SW480 (cell line): ENCODE measurements around the gene YJEFN3.

Experiments used
- DNase-seq: peaks from one replicate; pipeline ENCODE4 v3.0.0-alpha.2; 2016; ENCODE audit warnings: low spot score

The YJEFN3 gene

DNA sequence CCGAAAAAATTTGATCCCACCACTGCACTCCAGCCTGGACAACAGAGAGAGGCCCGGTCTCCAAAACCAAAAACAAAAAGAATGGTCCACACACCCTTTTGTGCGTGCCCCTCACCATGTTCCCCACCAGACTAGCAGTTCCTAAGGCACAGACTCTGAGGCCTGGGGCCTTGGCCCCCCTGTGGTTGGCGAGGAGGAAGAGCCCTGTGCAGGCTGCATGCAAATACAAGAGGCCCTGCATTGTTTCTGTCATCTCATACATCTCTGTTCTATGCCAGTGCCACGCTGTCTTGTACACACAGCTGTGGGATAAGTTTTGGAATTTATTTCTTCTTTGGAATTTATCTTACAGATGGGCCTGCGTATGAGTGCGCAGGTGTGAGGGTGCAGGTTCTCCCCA is 4.7 kb upstream of the YJEFN3 start:
- DNase-seq, result no peak

DNA sequence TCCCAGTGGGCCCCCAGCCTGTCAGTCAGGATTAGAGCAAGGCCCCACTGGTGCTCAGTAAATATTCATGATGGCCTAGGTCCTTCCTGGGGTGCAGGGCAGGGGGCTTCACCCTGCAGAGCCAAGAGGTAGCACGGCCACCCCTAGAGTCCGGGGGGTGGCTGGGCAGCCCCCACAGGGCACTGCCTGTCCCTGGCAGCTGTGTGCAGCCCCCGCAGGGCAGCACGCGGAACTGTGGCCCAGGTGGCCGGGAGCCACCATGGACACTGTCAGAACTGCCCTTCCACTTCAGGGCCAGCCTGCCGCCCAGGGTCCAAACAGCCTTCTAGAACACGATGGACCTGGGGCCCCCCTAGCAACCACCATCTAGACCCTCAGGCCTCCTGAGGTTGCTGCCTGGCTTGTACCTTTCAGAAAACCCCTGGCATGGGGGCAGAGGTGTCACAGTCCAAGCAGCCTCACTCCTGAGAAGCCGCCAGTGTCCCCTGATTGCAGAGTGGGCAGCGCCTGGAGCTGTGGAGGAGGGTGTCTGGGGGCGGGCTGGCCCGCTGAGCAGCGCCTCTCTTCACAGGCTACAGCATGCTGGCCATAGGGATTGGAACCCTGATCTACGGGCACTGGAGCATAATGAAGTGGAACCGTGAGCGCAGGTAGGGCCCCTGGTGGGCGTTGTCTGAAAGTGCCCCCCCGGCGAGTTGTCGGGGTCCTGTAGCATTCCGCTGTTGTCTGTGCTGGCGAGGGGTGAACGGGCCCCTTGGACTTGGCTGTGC is 2.9 kb upstream of the YJEFN3 start:
- DNase-seq, result no peak

DNA sequence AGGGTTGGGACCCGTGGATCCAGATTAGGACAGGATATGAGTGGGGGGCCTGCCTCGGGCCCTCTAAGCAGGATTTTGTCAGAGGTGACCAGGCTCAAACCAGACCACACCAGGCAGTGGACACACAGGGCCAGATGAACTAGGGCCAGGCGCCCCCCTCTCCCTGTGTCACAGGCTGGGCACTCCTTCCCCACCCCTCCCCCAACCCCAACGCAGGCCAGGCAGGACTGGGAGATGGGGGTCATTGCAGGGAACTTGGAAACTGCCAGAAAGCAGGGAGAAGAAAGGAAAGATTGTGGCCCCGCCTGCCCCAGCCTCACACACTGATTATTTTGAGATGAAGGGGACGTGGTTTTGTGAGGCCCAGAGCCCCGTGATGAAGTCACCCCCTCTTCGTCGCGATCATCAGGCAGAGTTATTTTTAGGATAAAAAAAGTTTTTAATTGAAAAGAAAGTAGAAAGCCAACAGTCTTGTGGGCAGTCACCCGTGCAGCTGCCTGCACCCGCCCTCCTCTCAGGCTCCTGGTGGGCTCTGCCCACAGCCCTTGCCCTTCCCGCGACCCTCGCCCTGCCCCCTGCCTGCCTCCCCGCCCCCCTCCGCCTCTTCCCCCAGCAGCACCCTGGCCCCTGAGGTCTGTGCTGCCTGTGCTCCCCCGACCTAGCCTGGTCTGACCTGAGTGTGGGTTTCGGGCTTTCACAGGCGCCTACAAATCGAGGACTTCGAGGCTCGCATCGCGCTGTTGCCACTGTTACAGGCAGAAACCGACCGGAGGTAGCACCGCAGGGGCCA is 1.9 kb upstream of the YJEFN3 start:
- no peak for DNase-seq

DNA sequence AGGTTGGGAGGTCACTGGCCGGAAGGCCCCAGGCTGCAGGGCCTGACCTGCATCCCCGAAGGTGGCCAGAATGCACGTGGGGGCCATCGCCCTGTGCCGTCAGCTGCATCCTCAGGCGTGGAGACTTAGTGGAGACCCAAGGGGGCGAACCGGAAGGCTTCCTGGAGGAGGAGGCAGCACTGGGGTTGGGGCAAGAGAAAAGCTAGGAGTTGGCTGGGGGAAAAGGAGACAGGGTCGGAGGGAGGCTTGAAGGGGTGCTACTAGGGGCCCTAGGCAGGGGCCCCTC is 1.4 kb upstream of the YJEFN3 start:
- DNase-seq, result no peak

DNA sequence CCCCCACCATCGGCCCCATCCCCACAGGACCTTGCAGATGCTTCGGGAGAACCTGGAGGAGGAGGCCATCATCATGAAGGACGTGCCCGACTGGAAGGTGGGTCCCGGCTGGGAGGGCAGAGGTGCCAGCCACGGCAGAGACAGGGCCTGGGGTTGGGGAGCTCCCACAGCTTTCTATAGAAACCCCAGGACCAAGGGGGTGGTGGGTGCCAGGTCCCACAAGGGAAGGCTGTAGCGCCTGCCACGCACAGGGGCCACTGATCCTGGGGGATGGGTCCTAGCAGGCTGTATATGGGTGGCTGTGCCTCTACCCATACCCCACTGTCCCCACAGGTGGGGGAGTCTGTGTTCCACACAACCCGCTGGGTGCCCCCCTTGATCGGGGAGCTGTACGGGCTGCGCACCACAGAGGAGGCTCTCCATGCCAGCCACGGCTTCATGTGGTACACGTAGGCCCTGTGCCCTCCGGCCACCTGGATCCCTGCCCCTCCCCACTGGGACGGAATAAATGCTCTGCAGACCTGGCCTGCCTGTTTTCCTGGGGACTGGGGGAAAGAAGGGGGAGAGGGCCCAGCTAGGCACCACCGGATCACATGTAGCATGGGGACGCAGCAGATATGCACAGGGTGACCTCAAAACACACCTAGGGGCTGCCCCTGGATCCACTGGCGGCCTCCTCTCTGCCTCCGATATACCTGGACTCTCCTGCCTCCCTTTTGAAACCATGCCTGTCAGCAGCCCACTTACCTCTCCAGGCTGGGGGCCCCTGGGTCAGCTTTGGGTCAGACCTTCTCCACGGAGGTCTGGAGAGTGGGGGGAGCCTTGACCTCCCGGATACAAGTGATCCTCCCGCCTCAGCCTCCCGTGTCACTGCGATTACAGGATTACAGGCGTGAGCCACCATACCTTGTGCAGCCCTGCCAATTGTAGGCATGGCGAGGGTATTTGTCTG is 761 bp upstream of the YJEFN3 start:
- DNase-seq, result no peak

DNA sequence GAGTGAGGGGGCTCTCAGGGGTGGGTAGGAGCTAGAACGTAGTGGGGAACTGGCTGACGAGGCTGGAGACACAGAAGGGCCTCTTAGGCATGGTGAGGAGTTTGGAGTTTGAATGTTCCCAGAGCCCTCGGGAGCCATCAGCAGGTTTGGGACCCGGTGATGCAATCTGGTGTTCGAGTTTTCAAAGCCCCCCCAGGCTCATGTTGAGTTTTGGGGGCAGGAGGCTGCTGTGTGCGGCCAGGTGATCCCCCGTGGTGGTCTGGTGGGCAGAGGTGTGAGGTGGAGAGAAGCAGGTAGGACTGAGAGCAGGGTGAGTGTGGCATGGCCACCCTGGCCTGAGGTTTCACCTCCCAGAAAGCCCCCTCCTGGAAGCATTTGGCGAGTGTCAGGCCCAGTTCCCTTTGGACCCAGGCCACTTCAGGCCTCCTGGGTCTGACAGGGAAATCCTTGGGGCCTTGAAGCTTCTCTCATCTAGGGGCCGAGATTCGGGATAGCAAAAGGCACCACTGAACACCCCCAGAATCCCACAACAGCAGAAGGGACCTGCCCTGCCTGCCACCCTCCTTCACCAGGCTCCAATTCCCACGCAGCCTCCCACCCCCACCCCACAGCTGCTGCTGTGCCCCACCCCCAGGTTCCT is 1.2 kb downstream of the YJEFN3 start:
- no peak for DNase-seq

DNA sequence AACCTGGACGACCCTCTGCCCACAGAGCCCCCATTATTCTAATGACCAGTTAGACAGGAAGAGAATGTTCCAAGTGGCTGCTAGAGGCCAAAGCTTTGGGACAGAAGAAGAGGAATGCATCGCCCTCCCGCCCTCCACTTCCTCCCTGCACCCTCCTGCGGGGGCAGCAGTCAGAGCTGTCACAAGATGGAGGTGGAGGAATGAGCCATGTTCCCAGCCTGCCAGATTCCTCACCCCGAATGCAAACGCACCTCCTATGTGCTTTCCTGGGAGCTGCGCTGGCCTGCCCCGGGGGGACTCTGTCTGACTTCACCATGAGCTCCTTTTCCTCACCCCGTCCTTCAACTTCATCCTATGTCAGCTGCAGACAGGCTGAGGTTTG is 1.7 kb downstream of the YJEFN3 start:
- no peak for DNase-seq

DNA sequence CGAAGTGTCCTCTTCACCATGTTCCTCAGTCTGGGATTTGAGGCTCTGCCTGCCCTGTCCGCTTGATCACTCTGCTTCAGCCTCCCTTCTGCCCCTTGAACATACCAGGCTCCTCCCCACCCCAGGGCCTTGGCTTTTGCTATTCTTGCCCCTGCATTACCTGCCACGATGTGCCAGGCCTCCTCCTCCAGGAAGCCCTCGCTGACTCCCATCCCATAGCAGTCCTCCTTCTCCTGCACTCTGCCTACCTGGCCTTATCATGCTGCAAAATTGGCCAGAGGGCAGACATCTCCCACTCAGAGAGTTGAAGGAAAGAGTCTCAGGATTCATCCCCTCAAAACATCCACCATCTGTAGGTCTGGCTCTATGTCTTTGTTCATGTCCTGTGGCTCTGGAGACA is 2.2 kb downstream of the YJEFN3 start:
- no peak for DNase-seq

DNA sequence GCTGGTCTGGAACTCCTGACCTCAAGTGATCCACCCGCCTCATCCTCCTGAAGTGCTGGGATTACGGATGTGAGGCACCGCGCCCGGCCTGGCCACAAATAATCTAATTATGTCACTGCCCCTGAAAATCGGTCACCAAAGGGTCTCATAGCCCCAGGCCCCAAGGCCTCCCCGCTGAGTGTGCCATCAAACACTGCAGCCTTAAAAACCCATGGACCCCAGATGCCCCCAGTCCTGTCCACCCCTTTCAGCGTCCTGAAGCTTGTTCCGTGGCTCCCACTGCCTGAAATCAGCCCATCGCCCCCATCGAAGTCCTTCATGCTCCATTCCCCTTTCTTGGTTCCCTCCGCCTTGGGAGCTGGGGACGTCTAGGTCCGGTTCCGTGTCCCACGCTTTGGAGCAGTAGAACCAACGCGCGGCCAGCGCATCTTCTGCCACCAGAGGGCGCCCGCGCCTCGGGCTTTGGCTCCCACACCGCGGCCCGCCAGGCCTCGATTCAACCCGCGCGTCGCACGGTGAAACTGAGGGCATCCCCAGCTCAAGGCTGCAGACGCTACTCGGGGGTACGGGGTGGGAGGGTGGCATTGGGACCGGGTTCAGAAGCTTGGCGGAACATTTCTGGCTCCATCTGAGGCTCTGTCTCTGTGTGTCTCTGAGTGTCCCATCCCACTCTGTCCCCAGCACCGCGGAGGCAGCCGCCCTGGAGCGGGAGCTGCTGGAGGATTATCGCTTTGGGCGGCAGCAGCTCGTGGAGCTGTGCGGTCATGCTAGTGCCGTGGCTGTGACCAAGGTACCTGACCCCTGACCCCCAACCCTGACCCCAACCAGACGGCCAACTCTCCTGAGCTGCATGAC is 3.5 kb downstream of the YJEFN3 start:
- peak; percentile 44 for DNase-seq

DNA sequence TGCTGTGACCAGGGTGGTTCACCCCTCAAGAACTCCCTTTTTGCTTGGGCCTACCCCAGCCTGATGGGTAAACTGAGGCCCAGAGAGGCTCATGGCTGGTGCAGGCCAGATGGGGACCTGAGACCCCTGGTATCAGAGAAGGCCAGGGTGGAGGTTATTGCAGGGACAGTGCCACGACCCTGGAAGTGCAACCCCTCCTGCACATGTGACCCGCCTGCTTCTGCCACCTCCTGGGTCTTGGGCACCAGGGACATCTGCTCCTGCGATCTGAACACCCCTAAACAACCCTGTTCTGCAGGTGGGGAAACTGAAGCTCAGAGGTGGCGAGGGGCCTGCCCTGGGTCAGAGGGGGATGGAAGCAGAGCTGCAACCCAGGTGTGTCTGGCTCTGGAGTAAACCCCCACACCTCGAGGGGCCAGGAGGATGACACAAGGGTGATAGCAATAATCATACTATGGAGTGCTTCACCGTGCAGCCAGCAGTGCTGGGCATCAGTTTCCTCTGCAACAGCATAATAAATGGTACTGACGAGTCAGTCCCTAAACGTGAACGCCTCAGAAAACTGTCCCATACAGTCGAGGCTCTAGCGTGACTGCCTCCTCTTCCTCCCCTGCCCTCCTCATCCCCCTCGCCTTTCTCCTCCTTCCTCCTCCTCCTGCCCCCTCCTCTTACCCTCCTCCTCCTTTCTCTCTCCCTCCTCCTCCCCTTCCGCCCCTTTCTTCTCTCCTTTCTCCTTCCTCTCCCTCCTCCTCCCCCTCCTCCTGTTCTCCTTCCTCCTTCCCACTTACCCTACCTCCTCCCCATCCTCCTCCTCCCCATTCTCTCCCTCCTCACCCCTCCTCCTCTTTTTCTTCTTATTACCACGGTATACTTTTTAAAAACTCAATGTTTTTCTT is 4.3 kb downstream of the YJEFN3 start:
- no peak for DNase-seq

DNA sequence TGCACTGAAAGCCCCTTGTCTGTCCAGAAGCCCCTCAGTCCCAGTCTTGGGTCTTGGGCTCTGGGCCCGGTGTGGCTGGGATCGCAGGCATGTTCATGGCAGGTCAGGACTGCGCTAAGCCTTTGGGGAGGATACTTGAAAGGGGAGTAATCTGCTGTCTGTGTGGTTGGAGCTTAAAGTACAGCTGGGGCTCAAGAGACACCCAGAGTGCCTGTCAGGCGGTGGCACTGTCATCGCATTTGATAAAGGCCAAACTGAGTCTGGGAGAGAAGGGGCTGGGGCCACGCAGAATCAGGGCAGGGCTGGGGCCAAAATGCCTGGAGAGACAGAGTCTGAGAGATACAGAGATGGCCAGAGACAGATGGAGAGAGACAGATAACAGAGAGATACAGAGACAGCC is 5.1 kb downstream of the YJEFN3 start:
- DNase-seq, result no peak

DNA sequence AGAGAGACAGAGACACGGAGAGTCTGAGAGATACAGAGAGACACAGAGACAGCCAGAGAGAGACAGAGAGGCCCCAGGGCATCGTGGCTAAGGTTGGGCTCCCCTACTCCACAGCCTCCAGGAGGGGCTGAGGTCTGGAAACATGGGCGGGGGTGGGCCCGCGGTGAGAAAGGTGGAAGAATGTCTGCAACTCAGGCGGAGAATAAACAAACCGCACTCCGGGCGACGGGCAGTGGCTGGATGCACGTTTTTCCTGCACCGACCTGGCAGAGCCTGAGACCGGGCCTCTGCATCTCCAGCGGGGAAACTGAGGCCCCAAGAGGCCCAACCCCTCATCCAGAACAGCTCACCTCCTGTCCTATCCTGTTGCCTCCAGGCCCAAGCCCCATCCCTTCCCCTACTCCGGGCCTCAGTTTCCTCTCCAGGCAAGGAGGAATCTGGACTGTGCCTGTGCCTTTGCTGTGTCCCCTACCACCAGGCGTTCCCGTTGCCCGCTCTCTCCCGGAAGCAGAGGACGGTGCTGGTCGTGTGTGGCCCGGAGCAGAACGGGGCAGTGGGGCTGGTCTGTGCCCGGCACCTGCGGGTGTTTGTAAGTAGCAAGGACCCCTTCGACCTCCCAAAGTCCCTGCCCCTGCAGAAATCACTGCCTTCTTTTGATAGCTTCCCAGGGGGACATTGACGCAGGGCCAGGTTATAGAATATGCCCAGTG is 6.0 kb downstream of the YJEFN3 start:
- no peak for DNase-seq

DNA sequence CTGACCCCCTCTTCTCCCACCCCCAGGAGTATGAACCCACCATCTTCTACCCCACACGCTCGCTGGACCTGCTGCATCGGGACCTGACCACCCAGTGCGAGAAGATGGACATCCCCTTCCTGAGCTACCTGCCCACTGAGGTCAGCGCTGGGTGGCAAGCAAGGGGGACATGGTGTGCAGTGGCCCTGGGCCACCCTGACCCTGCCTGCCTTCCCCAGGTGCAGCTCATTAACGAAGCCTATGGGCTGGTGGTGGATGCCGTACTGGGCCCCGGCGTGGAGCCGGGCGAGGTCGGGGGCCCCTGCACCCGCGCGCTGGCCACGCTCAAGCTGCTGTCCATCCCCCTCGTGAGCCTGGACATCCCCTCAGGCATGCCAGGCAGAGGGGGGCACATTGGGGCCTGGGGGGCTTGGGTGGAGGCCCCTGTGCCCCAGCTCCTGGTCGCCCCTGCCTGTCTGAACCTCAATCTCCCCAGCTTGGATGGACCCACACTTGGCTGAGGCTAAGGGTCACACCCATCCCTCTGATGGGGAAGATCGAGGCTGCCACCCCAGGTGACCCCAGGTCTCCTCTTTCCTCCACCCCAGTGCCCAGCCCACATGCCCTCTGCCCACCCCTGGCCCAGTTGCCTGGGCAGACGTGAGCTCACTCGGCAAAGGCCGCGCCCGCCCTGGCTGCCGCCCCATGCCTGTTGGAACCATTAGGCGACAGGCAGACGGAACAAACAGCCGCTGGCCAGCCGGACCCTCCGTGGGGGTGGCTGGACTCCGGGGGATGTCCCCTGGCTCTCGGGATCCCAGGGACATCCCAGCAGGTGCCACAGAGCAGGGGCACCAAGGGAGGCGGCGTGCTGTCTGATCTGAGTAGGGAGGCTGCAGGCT is 6.8 kb downstream of the YJEFN3 start:
- DNase-seq, result no peak

DNA sequence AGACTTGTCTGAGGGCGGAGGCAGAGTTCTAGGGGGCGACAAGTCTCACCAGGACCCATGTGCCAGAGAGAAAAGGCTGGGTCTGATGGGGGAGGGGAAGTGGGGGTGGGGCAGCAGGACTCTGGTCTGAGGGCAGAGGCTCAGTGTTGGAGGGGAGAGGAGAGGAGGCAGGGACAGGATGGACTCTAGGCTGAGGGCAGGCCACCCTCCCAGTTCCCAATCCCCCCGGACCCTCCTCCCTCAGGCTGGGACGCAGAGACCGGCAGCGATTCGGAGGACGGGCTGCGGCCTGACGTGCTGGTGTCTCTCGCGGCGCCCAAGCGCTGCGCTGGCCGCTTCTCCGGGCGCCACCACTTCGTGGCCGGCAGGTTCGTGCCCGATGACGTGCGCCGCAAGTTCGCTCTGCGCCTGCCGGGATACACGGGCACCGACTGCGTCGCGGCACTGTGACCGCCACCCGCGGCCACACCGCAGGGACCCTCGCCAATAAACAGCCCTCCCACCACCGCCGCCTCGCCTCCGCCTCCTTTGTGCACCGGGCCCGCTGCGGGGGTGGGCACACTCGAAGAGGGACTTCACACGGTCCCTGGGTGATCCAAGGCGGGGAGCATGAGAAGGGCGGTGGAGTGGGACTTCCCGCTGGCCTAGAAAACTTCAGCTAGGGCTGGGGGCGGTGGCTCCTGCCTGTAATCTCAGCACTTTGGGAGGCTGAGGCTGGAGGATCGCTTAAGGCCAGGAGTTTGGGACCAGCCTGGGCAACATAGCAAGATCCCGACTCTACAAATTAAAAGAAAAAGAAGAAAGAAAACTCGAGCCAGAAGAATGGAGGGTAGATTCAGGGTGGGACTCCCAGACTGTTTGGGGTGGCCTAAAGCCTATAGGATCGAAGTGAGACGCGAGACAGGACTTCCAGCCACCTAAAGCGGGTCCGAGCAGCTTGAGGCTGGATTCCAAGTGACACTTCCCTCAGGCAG is 8.7 kb downstream of the YJEFN3 start:
- no peak for DNase-seq

DNA sequence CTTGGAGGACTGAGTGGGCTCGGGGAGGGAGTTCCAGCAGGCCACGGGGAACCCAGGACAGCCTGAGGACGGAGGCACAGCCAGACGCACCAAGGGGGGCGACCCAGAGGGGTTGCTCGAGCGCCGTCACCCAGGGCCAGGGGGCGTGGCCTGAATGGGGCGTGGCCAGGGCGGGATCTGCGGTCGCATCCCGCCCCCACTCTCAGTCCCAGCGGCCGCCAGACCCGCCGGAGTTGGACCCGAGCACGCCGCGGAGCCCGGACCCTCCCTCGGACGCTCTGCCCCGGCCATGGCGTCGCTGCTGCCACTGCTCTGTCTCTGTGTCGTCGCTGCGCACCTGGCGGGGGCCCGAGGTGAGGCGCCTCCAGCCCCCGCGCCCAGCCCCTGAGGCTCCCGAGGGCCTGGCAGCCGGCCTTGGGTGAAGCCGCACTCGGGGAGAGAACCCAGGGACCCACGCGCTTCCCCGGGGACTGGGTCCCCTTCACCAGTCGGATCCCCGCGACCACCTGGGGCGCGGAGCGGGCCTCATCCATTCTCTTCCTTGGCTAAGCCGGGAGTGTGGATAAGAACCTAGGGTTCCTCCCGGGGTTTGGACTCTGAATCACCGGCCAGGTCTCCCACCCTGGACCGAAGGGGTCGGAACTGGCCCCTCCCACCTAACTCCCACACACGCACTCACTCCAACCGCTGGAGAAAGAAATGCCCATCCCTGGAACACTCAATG is 9.5 kb downstream of the YJEFN3 start, which contains the start of gene CILP2:
CILP2 (plus strand) TSS at position 205 of the 724 bp plus-strand sequence; CDS start at position 290, 85 bp downstream.
- DNase-seq, result no peak

DNA sequence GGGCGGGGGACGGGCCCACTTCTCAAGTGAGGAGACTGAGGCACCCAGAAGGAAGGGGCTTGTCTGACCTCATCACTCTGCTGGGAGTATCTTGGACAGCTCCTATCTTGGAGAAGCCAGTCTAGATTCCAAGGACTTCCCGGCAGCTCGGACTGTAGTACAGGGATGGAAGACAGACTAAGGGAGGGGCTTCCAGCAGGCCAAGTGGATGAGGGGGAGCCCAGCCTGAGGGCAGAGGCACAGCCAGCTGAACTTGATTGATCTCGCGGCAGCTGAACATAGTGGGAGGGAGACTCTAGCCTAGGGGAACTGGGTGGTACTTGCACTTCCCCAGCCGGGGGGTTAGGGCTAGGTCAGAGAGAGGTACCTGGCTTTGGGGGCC is 10.1 kb downstream of the YJEFN3 start:
- no peak for DNase-seq

DNA sequence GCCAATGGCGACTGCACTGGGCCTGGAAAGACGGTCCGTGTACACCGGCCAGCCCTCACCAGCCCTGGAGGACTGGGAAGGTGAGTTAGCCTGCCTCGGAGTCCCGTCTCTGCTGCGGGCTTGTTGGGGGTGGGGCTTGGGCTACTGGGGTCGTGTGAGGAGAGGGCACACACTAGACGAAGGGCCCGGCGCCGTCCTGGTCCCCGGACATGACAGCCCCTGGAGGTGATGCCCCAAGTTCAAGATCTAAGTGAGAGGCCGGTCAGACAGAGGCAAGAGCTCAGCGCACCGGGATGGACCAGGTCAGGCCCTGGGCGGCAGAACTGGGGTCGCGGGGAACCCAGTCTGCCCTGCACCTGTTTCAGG is 11.0 kb downstream of the YJEFN3 start:
- no peak for DNase-seq
